ENCODE measurements around the gene BTG4.

Gene BTG4

GRCh38 chr11:111479666-111480065 lies 32.5 kb downstream of the BTG4 start:
- DNase-seq = no peak

- no peak for DNase-seq
These were observed 34.3 kb downstream of the BTG4 start for GRCh38 chr11:111477898-111478297.

GRCh38 chr11:111476956-111477355 lies 35.2 kb downstream of the BTG4 start:
- no peak for DNase-seq

GRCh38 chr11:111476366-111476765 lies 35.8 kb downstream of the BTG4 start:
- DNase-seq = no peak

GRCh38 chr11:111474432-111474831 lies 37.8 kb downstream of the BTG4 start:
- no peak for DNase-seq

GRCh38 chr11:111472228-111472627 lies 40.0 kb downstream of the BTG4 start:
- DNase-seq = no peak

GRCh38 chr11:111469200-111469599 lies 43.0 kb downstream of the BTG4 start:
- DNase-seq = no peak

- DNase-seq = no peak
These were observed 45.6 kb downstream of the BTG4 start for GRCh38 chr11:111466615-111467014.

- DNase-seq = no peak
These were observed 46.8 kb downstream of the BTG4 start for GRCh38 chr11:111465400-111465799.

- DNase-seq = no peak
These were observed 48.9 kb downstream of the BTG4 start for GRCh38 chr11:111463276-111463675.

- DNase-seq = no peak
These were observed 49.9 kb downstream of the BTG4 start for GRCh38 chr11:111462329-111462728.

GRCh38 chr11:111461460-111462235 lies 50.5 kb downstream of the BTG4 start:
- no peak for DNase-seq

- peak; percentile 94 for DNase-seq
These were observed 51.3 kb downstream of the BTG4 start for GRCh38 chr11:111460856-111461255.

- no peak for DNase-seq
These were observed 51.8 kb downstream of the BTG4 start for GRCh38 chr11:111460340-111460739.

- no peak for DNase-seq
These were observed 52.5 kb downstream of the BTG4 start for GRCh38 chr11:111459506-111460270.

- no peak for DNase-seq
These were observed 54.3 kb downstream of the BTG4 start for GRCh38 chr11:111457731-111458368.

GRCh38 chr11:111456859-111457730 lies 55.1 kb downstream of the BTG4 start:
- DNase-seq = no peak

GRCh38 chr11:111456086-111456858 lies 55.9 kb downstream of the BTG4 start:
- no peak for DNase-seq

GRCh38 chr11:111455291-111456085 lies 56.7 kb downstream of the BTG4 start:
- no peak for DNase-seq

- DNase-seq = peak; percentile 40
These were observed 57.5 kb downstream of the BTG4 start for GRCh38 chr11:111454561-111455192.

All from NCI-H1092 treated with DMSO at 0.1 percent for 48 hours (cell line).